GM18858 (cell line): ENCODE data around the gene KCTD2.

Experiments
- ATAC-seq: cut with Tn5 transposase; IDR thresholded peaks from one replicate; pipeline ENCODE4 v1.9.1; 2021; ENCODE audit not compliant: unreplicated experiment

Gene KCTD2

DNA sequence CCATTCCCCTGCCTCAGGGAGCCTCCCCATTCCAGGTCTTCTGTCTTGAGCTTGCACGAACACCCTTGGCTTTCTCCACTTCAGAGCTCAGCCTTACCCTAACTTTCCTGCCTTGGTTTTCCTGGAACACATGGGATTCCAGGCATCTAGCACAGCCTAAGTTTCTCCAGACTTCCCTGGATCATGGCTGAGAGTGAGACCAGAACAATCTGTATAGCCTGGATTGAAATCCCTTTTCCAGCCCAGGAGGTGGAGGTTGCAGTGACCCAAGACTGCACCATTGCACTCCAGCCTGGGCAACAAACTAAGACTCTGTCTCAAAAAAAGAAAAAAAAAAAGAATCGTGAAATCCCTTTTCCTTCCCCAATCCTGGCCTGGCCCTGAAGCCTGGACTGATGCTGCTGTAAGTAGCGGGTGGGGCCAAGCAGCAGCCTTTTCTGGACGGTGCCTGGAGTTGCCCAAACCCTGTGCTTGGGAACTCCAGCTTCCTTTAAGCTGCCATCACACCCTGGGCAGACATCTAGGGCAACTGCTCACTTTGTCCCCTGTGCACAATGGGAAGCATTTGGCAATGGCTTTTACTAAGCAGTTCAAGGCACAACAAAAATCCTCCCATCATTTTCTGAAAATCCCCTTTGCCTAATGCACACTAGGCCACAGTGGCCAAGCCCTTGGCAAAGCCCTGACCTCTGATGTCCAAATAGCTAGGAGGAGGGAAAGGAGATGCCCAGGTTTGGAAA is 28.7 kb downstream of the KCTD2 start:
- ATAC-seq: no peak

- no peak for ATAC-seq
Observed at GRCh38 chr17:75077072-75077495, 30.1 kb downstream of the KCTD2 start.

- ATAC-seq: no peak
Observed at GRCh38 chr17:75077496-75078283, 30.7 kb downstream of the KCTD2 start.

- no peak for ATAC-seq
Observed at GRCh38 chr17:75078284-75079022, 31.4 kb downstream of the KCTD2 start.

GRCh38 chr17:75079023-75079373 is 32.0 kb downstream of the KCTD2 start:
- no peak for ATAC-seq

GRCh38 chr17:75081611-75082540 is 34.9 kb downstream of the KCTD2 start:
- ATAC-seq: no peak

- no peak for ATAC-seq
Observed at GRCh38 chr17:75082683-75083082, 35.7 kb downstream of the KCTD2 start.

DNA sequence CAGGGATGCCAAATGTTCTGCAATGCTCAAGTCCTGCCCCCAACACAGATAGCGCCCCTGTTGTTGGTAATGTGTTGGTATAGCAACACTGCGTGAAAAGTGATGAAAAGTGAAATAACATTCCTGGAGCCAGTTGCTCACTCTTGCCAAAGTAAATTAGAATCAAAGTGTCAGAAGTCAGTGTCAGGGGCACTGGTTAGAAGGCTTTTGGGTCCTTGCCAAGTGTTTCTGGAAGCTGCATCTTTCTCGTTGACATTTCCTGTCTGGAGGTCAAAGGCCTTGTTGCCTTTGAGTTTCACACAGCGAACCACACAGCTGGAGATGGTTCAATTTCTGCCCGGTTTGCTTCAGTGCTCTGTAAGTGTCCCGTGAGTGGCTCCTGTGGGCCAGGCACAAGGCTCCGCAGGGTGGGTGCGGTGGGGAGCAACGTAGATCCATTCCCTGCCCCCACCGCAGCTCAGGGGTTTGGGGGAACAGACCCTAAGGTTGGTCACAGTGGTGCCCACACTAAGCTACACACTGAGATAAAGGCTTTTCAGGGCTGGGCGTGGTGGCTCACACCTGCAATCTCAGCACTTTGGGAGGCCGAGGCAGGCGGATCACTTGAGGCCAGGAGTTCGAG is 37.1 kb downstream of the KCTD2 start:
- ATAC-seq: no peak

- ATAC-seq: no peak
Observed at GRCh38 chr17:75086496-75087181, 39.6 kb downstream of the KCTD2 start.

DNA sequence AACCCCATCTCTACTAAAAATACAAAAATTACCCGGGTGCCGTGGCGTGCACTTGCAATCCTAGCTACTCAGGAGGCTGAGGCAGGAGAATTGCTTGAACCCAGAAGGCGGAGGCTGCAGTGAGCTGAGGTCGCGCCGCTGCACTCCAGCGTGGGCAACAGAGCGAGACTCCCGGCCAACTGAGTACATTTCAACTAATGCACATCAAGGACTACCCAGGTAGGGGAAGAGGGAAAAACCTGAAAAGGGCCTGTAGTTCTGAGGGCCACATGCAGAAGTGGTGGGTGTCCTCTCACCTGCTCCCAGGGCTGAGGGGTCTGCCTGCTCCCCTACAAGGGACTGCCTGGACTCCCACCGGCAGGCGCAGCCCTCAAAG is 40.1 kb downstream of the KCTD2 start:
- ATAC-seq: no peak

GRCh38 chr17:75087558-75088453 is 40.8 kb downstream of the KCTD2 start, which contains the start of gene SLC16A5:
SLC16A5 (plus strand) TSS chr17:75087954; CDS start chr17:75093637, 5,683 bp downstream.
- no peak for ATAC-seq

GRCh38 chr17:75088465-75089417 is 41.7 kb downstream of the KCTD2 start:
- ATAC-seq: no peak

DNA sequence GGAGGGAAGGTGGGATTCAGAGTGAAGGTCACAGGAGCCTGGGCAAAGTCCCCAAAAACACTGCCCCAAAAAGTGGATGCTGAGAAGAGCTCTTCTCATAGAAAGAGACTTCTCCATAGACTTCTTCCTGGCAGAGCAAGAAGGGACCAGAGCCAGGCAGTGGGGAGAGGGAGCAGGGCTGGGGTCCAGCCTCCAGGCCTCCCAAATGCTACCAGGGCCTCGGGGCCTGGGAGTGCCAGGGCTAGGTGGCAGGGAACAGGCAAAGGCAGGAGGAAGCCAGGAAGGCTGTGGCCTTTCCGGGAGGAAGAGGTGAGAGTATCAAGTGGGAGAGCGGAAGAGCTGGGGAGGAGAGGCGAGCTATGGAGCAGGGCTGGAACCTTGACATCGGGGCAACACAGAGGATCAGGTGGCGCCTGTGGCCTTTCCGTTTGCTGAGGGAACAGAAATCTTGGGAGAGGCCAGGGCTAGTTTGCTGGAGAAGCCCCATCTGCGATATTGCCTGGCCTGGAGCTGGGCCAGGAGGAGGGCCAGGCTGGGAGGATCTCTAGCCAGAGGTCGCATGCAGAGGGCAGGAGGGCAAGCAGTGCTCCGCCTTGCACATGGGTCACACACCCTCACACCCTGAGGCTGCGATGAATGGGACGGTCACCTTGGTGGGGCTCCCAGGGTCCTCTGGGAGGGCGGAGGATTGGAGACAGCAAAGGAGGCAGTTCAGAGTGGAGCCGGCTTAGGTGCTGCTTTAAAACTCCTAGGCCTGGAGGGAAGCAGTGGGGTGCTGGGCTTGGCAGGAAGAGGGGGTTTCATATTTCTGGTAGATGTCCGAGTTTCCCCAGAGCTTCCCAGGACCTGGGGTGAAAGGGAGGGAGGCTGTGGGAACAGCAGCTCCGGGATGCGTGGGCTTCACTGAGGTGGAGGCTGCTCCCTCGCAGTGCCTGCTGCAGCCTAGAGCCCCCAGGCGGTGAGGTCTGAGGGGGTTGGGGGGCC is 44.1 kb downstream of the KCTD2 start:
- no peak for ATAC-seq

DNA sequence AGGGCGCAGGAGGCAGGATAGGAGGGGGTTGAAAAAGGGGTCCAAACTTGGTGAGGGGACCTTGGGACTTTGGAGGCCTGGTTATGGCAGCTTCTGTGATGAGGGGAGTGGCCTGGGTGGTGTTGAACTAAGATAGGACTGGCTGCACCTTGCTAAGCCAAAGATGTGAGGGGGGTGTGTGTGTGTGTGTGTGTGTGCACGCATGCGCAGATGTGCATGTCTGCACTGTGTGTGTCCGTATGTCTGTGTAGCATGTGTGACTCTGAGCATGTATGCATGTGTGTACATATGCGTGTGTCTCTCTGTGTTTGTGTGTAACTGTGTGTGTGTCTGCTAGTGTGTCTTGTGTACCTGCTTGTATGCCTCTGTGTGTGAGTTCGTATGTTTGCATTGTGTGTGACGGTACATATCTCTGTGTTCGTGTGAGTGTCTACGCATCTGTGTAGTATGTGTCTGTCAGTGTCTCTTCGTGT is 44.9 kb downstream of the KCTD2 start:
- ATAC-seq: no peak

- no peak for ATAC-seq
Observed at GRCh38 chr17:75093548-75094158, 46.6 kb downstream of the KCTD2 start.
